ENCODE data around the gene GALM. TPM values are rescaled to one million over a fixed set of nuclear protein-coding genes. Genes with fewer than 3 reads are reported as not detected.

The GALM gene
- total and polyA plus RNA-seq, 2 of the 13 experiments (the other 11 are each of a cell fraction or from before 2014, with no cell fraction given) = 65.5 to 90.0 TPM

- no peak for TF ChIP-seq ZBTB40 (IDR thresholded peaks at IDR 0.05)
- TF ChIP-seq ZBTB40 (CRISPR knock-in tag; IDR thresholded peaks at IDR 0.05) = no peak
- TF ChIP-seq KDM3A (CRISPR knock-in tag; IDR thresholded peaks at IDR 0.05; ENCODE audit: low read depth) = 0 out of 2 replicates have a peak, but pooled peaks have one; percentile 23
- TF ChIP-seq, protein P1, sequence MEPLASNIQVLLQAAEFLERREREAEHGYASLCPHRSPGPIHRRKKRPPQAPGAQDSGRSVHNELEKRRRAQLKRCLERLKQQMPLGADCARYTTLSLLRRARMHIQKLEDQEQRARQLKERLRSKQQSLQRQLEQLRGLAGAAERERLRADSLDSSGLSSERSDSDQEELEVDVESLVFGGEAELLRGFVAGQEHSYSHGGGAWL (CRISPR knock-in tag; IDR thresholded peaks at IDR 0.05) = peak; percentile 80; the same call in 1 of the 2 replicates
- TF ChIP-seq NFYB (CRISPR knock-in tag; IDR thresholded peaks at IDR 0.05) = no peak
- TF ChIP-seq DMAP1 (CRISPR knock-in tag; IDR thresholded peaks at IDR 0.05) = peak; percentile 54; the same call in 1 of the 2 replicates
- TF ChIP-seq ZSCAN9 (CRISPR knock-in tag; IDR thresholded peaks at IDR 0.05; ENCODE audit: borderline replicate concordance) = no peak
- TF ChIP-seq ZFP41 (CRISPR knock-in tag; IDR thresholded peaks at IDR 0.05; ENCODE audit: borderline replicate concordance) = no peak
- TF ChIP-seq, protein P2, sequence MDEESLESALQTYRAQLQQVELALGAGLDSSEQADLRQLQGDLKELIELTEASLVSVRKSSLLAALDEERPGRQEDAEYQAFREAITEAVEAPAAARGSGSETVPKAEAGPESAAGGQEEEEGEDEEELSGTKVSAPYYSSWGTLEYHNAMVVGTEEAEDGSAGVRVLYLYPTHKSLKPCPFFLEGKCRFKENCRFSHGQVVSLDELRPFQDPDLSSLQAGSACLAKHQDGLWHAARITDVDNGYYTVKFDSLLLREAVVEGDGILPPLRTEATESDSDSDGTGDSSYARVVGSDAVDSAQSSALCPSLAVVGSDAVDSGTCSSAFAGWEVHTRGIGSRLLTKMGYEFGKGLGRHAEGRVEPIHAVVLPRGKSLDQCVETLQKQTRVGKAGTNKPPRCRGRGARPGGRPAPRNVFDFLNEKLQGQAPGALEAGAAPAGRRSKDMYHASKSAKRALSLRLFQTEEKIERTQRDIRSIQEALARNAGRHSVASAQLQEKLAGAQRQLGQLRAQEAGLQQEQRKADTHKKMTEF (CRISPR knock-in tag; IDR thresholded peaks at IDR 0.05) = peak; percentile 67; the same call in 1 of the 2 replicates
- TF ChIP-seq FOSL2 (CRISPR knock-in tag; IDR thresholded peaks at IDR 0.05) = 0 out of 2 replicates have a peak, but pooled peaks have one; percentile 7
- no peak for TF ChIP-seq SP5 (CRISPR knock-in tag; IDR thresholded peaks at IDR 0.05; ENCODE audit: borderline replicate concordance, low read depth)
- TF ChIP-seq SP1 (IDR thresholded peaks at IDR 0.05) = no peak
- TF ChIP-seq SP1 (CRISPR knock-in tag; IDR thresholded peaks at IDR 0.05) = 0 out of 2 replicates have a peak, but pooled peaks have one; percentile 7
- peak; percentile 92 for TF ChIP-seq ZNF687 (CRISPR knock-in tag; IDR thresholded peaks at IDR 0.05)
Observed at GRCh38 chr2:38653715-38654527, 12.0 kb upstream of the GALM start (continued).

Data from HepG2 (cell line).